ENCODE measurements around the gene LGALS9.

DNA sequence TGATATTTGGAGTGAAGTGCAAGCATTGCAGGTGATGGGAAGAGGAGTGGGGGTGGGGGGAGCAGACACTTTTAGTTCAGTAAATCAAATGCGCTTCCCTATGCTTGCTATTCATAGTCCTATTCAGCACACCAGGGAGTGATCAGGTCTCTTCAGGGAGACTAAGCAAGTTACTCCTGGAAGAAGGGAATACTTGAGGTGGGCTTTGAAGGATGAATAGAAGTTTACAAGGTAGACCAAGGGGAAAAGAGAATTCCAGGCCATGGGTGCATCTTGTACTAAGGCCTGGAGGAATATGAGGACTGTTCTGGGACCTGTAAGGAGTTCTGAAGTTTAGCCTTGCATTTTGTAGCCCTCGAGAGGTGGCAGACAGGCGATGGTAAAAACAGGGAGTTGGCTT is 40.1 kb upstream of the LGALS9 start:
- TF ChIP-seq, protein P1, sequence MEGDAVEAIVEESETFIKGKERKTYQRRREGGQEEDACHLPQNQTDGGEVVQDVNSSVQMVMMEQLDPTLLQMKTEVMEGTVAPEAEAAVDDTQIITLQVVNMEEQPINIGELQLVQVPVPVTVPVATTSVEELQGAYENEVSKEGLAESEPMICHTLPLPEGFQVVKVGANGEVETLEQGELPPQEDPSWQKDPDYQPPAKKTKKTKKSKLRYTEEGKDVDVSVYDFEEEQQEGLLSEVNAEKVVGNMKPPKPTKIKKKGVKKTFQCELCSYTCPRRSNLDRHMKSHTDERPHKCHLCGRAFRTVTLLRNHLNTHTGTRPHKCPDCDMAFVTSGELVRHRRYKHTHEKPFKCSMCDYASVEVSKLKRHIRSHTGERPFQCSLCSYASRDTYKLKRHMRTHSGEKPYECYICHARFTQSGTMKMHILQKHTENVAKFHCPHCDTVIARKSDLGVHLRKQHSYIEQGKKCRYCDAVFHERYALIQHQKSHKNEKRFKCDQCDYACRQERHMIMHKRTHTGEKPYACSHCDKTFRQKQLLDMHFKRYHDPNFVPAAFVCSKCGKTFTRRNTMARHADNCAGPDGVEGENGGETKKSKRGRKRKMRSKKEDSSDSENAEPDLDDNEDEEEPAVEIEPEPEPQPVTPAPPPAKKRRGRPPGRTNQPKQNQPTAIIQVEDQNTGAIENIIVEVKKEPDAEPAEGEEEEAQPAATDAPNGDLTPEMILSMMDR (IDR thresholded peaks at IDR 0.05; ENCODE audit: poor library complexity, severe bottlenecking): no peak
- no peak for TF ChIP-seq MXI1 (conservative IDR thresholded peaks at IDR 0.05; ENCODE audit: poor library complexity, severe bottlenecking)
- no peak for TF ChIP-seq SMC3 (conservative IDR thresholded peaks at IDR 0.05; ENCODE audit: poor library complexity)
- TF ChIP-seq POLR2AphosphoS5 (IDR thresholded peaks at IDR 0.05): no peak
- no peak for TF ChIP-seq EP300 (conservative IDR thresholded peaks at IDR 0.05; ENCODE audit: poor library complexity, severe bottlenecking)
- TF ChIP-seq, protein P2, sequence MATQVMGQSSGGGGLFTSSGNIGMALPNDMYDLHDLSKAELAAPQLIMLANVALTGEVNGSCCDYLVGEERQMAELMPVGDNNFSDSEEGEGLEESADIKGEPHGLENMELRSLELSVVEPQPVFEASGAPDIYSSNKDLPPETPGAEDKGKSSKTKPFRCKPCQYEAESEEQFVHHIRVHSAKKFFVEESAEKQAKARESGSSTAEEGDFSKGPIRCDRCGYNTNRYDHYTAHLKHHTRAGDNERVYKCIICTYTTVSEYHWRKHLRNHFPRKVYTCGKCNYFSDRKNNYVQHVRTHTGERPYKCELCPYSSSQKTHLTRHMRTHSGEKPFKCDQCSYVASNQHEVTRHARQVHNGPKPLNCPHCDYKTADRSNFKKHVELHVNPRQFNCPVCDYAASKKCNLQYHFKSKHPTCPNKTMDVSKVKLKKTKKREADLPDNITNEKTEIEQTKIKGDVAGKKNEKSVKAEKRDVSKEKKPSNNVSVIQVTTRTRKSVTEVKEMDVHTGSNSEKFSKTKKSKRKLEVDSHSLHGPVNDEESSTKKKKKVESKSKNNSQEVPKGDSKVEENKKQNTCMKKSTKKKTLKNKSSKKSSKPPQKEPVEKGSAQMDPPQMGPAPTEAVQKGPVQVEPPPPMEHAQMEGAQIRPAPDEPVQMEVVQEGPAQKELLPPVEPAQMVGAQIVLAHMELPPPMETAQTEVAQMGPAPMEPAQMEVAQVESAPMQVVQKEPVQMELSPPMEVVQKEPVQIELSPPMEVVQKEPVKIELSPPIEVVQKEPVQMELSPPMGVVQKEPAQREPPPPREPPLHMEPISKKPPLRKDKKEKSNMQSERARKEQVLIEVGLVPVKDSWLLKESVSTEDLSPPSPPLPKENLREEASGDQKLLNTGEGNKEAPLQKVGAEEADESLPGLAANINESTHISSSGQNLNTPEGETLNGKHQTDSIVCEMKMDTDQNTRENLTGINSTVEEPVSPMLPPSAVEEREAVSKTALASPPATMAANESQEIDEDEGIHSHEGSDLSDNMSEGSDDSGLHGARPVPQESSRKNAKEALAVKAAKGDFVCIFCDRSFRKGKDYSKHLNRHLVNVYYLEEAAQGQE (IDR thresholded peaks at IDR 0.05; ENCODE audit: borderline replicate concordance): no peak

Data from neural cell (in vitro differentiated cells).